Upper lobe of left lung (tissue), 4 donors: ENCODE measurements around the gene TMEM178A.

Experiments
- POLR2A ChIP-seq, 4 donors: fragments of 450-650 bp; IDR thresholded peaks; one replicate each; pipeline ENCODE4 v1.5.1; 2016 to 2017; ENCODE audit warnings: antibody characterized with exemption in 4 of 4, mild to moderate bottlenecking in 2 of 4
- TF ChIP-seq, protein P1 (sequence below), 6 experiments: fragments of 450-650 bp in 4 of 6; fragments of 200-600 bp in 2 of 6; sonication (generic) in 2 of 6; IDR thresholded peaks; one replicate each; pipeline ENCODE4 v1.5.1; 2016 to 2019; ENCODE audit warnings: antibody characterized with exemption in 6 of 6

DNA sequence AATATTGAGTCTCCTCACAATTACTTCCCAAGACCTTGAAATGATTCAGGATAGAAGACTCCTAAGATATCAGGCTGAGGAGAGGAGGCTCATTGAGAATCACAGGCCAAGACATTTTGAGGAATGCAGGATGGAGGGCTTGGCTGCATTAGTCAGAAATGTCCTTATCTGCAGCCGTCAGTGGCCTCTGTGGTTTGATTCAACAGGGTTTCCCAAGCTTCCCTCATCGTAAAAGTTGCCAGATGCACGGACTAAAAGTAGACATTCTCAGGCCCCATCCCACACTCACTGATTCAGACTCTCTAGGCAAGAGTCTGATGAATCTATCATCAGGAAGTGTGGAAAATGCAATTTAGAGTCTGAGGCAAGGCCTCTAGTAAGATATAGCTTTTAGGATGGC, 34.0 kb upstream of the TMEM178A start:
- TF ChIP-seq POLR2A (IDR thresholded peaks at IDR 0.05) = no peak
- TF ChIP-seq, protein P1, sequence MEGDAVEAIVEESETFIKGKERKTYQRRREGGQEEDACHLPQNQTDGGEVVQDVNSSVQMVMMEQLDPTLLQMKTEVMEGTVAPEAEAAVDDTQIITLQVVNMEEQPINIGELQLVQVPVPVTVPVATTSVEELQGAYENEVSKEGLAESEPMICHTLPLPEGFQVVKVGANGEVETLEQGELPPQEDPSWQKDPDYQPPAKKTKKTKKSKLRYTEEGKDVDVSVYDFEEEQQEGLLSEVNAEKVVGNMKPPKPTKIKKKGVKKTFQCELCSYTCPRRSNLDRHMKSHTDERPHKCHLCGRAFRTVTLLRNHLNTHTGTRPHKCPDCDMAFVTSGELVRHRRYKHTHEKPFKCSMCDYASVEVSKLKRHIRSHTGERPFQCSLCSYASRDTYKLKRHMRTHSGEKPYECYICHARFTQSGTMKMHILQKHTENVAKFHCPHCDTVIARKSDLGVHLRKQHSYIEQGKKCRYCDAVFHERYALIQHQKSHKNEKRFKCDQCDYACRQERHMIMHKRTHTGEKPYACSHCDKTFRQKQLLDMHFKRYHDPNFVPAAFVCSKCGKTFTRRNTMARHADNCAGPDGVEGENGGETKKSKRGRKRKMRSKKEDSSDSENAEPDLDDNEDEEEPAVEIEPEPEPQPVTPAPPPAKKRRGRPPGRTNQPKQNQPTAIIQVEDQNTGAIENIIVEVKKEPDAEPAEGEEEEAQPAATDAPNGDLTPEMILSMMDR (IDR thresholded peaks at IDR 0.05) = no peak
